MM.1S (cell line): ENCODE results near the gene IL37.

Source experiments
- DNase-seq: peaks from one replicate; pipeline ENCODE4 v3.0.0-alpha.2; 2015
- H2AFZ ChIP-seq: fragments of 300-600 bp; sonication (generic); 2 replicates; pipeline ENCODE4 v1.6.0; 2016; ENCODE audit warnings: antibody characterized with exemption, low read length
- H3F3A ChIP-seq: fragments of 300-600 bp; sonication (generic); 2 replicates; pipeline ENCODE4 v1.6.1; 2016; ENCODE audit warnings: mild to moderate bottlenecking, antibody characterized with exemption, low read length, moderate library complexity, mixed read lengths; ENCODE audit not compliant: insufficient read depth
- H3K27ac ChIP-seq: fragments of 300-600 bp; sonication (generic); 2 replicates; pipeline ENCODE4 v1.5.1; 2016; ENCODE audit warnings: mild to moderate bottlenecking, low read length
- H3K27me3 ChIP-seq: fragments of 300-600 bp; sonication (generic); replicated peaks from 2 replicates; pipeline ENCODE4 v1.6.0; 2016; ENCODE audit warnings: low read length; ENCODE audit not compliant: insufficient read depth
- H3K36me3 ChIP-seq: fragments of 300-600 bp; sonication (generic); replicated peaks from 2 replicates; pipeline ENCODE4 v1.6.1; 2016; ENCODE audit warnings: mild to moderate bottlenecking, low read length, mixed read lengths; ENCODE audit not compliant: insufficient read depth
- H3K4me1 ChIP-seq: fragments of 300-600 bp; sonication (generic); 2 replicates; pipeline ENCODE4 v1.6.1; 2016; ENCODE audit warnings: low read length, mixed read lengths
- H3K4me2 ChIP-seq: fragments of 300-600 bp; sonication (generic); 2 replicates; pipeline ENCODE4 v1.6.0; 2016; ENCODE audit warnings: low read depth, low read length
- H3K4me3 ChIP-seq: fragments of 300-600 bp; sonication (generic); 2 replicates; pipeline ENCODE4 v1.5.1; 2016; ENCODE audit warnings: low read length, mixed read lengths
- H3K79me2 ChIP-seq: fragments of 300-600 bp; sonication (generic); 2 replicates; pipeline ENCODE4 v1.6.1; 2016; ENCODE audit warnings: mixed run types, low read length, mixed read lengths
- H3K9ac ChIP-seq: fragments of 300-600 bp; sonication (generic); 2 replicates; pipeline ENCODE4 v1.6.1; 2016; ENCODE audit warnings: low read length, mixed read lengths
- H3K9me2 ChIP-seq: fragments of 300-600 bp; sonication (generic); replicated peaks from 2 replicates; pipeline ENCODE4 v1.6.1; 2016; ENCODE audit warnings: mild to moderate bottlenecking, low read length, mixed read lengths; ENCODE audit not compliant: insufficient read depth
- H3K9me3 ChIP-seq: fragments of 300-600 bp; sonication (generic); replicated peaks from 2 replicates; pipeline ENCODE4 v1.6.1; 2016; ENCODE audit warnings: mild to moderate bottlenecking, low read length, mixed read lengths; ENCODE audit not compliant: insufficient read depth
- H4K20me1 ChIP-seq: fragments of 300-600 bp; sonication (generic); 2 replicates; pipeline ENCODE4 v1.6.1; 2016; ENCODE audit warnings: mild to moderate bottlenecking, low read length, moderate library complexity, mixed read lengths; ENCODE audit not compliant: insufficient read depth
- CTCF ChIP-seq: fragments of 300-600 bp; sonication (generic); IDR thresholded peaks from 2 replicates; pipeline ENCODE4 v1.5.1; 2016; ENCODE audit warnings: antibody characterized with exemption, low read length, mixed read lengths
- EZH2 ChIP-seq: fragments of 300-600 bp; sonication (generic); optimal IDR thresholded peaks from 2 replicates; pipeline ENCODE3; 2017; ENCODE audit warnings: low read depth, mild to moderate bottlenecking, antibody characterized with exemption, low read length, mixed read lengths
- EZH2phosphoT487 ChIP-seq: fragments of 300-600 bp; sonication (generic); IDR thresholded peaks from 2 replicates; pipeline ENCODE4 v1.6.1; 2018; ENCODE audit warnings: antibody characterized with exemption, low read length

Gene IL37

GRCh38 chr2:112958428-112959108 is 47.6 kb downstream of the IL37 start:
- H3K79me2 ChIP-seq, result no peaks in the 10 kb centered on the region
- H3K4me1 ChIP-seq, result peaks cover 26% of the 10 kb centered on the region
- H3K9me2 ChIP-seq, result no peaks in the 10 kb centered on the region
- H3K9ac ChIP-seq, result no peak overlapping the region
- no peaks in the 10 kb centered on the region for H3K27me3 ChIP-seq
- H2AFZ ChIP-seq, result no peak overlapping the region
- H3K4me3 ChIP-seq, result no peak overlapping the region
- no peaks in the 10 kb centered on the region for H3F3A ChIP-seq
- no peak overlapping the region for H3K27ac ChIP-seq
- H4K20me1 ChIP-seq, result no peaks in the 10 kb centered on the region
- no peak overlapping the region for H3K4me2 ChIP-seq
- no peaks in the 10 kb centered on the region for H3K9me3 ChIP-seq
- TF ChIP-seq CTCF (peak; percentile 83), EZH2phosphoT487 (no peak), EZH2 (no peak)
- peak; percentile 58 for DNase-seq
- no peaks in the 10 kb centered on the region for H3K36me3 ChIP-seq

DNA sequence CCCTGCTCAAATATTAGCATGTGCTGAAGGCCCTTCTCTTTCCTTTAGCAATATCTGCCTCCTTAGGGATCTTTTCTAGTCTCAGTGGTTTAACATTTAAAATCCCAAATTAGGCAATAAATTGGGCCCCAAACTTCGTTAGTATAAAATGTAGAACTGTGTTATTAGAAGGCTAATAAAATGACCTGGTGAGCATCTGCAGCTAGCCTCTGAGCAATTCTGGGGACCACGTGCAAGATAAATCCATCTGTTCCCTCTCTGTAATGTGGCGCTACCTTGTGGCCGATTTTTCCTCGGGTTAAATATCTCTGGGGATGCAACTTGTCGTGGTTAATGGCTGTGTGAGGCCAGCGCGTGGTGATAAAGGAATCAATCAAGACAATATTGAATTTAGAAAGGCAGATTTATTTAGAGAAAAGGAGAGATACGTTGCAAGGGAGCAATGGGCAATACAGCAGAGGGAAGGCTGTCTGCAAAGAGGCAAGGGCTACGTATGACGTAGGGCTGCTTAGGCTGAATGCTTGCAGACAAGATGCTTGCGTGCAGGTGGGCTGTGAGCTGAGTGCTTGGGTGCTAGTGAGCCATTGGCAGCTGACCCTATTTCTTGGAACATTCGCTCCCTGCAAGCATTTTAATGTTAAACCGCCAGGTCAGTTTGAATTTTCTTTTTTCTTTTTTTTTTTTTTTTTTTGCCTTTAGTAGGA is 48.3 kb downstream of the IL37 start:
- Histone ChIP-seq H2AFZ (no peak overlapping the region), H3K9me2 (no peaks in the 10 kb centered on the region), H3K27me3 (no peaks in the 10 kb centered on the region), H3K9ac (no peak overlapping the region), H4K20me1 (no peaks in the 10 kb centered on the region), H3K4me1 (peaks cover 28% of the 10 kb centered on the region), H3K36me3 (no peaks in the 10 kb centered on the region), H3F3A (no peaks in the 10 kb centered on the region), H3K9me3 (no peaks in the 10 kb centered on the region), H3K27ac (no peak overlapping the region), H3K4me3 (no peak overlapping the region), H3K79me2 (no peaks in the 10 kb centered on the region), H3K4me2 (no peak overlapping the region)
- no peak for DNase-seq
- no peak for TF ChIP-seq EZH2phosphoT487
- no peak for TF ChIP-seq EZH2
- no peak; the same call in 1 of the 2 replicates for TF ChIP-seq CTCF

DNA sequence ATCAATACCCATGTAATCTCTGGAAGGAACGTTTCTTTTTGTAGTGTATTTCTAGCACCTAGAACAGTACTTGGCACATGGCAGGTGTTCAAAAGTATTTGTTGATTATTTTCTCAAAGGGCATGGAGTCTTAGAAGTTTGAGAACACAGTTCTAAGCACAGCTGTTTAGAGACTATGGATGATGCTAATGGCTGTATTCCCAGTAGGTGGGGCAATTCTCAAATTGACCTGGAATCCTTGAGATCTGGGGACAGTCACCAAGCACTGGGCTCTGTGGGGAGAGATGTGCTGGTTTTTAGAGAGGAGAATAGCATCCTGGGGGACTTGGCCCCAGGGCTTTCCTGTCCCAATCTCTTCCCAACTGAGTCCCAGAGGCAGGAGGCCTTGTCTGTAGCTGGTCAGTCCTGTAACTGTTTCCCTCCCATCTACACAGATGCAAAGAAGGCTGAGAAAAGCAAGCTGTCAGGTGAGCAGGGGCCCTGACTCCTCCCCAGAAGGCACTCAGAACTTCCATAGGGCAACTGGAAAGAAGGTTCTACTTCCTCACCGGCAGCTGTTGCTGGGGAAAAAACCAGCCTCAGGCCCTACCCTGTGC is 49.4 kb downstream of the IL37 start:
- DNase-seq, result no peak

More for the DNA sequence above, 49.4 kb downstream of the IL37 start:
- Histone ChIP-seq H3K4me1 (peaks cover 28% of the 10 kb centered on the region), H3K4me2 (no peak overlapping the region), H3K79me2 (no peaks in the 10 kb centered on the region), H3K27me3 (no peaks in the 10 kb centered on the region), H3K36me3 (no peaks in the 10 kb centered on the region), H4K20me1 (no peaks in the 10 kb centered on the region), H2AFZ (no peak overlapping the region), H3K9me3 (no peaks in the 10 kb centered on the region), H3F3A (no peaks in the 10 kb centered on the region), H3K4me3 (no peak overlapping the region), H3K9me2 (no peaks in the 10 kb centered on the region), H3K27ac (no peak overlapping the region), H3K9ac (no peak overlapping the region)
- TF ChIP-seq EZH2phosphoT487 (no peak), CTCF (peak; percentile 16; the same call in 1 of the 2 replicates)
